Hypothalamus (tissue), 51 donors: ENCODE data around the gene MERTK.
"Not testable (repeated sequence)": the region's sequence is repeated elsewhere in the genome, so short reads cannot be mapped to it uniquely, and the experiment has no call there.

Experiments
- DNase-seq, 51 donors: peaks; one replicate each; lab custom pipeline; 2025; lab: John Stamatoyannopoulos, UW

MERTK gene

GRCh38 chr2:111897924-111898702 lies at the start of gene MERTK:
TSS of gene MERTK (plus strand) at chr2:111898607. CDS start at chr2:111898736, 129 bp downstream.
- peak in 49 of 51 donors; percentile 15 to 89 (median 74) for DNase-seq

GRCh38 chr2:111850646-111851045 lies 47.8 kb upstream of the MERTK start:
- DNase-seq = peak in 10 of 51 donors; percentile 0 to 22 (median 2)

GRCh38 chr2:111852544-111852943 lies 45.9 kb upstream of the MERTK start:
- DNase-seq = not testable (repeated sequence)

- not testable (repeated sequence) for DNase-seq
These were observed 38.4 kb upstream of the MERTK start for GRCh38 chr2:111860005-111860404.

GRCh38 chr2:111865124-111865523 lies 33.3 kb upstream of the MERTK start:
- DNase-seq = not testable (repeated sequence)

- DNase-seq = not testable (repeated sequence)
These were observed 25.6 kb upstream of the MERTK start for GRCh38 chr2:111872806-111873205.

- DNase-seq = peak in 50 of 51 donors; percentile 28 to 88 (median 72)
These were observed 14.5 kb upstream of the MERTK start, which contains the start of gene ANAPC1 for GRCh38 chr2:111883661-111884591. TSS of gene ANAPC1 (minus strand) at chr2:111884193. CDS start at chr2:111880825, 3,368 bp downstream.

- DNase-seq = no peak
These were observed 13.8 kb upstream of the MERTK start for GRCh38 chr2:111884592-111884964.

GRCh38 chr2:111896024-111896423 lies 2.4 kb upstream of the MERTK start:
- DNase-seq = no peak

GRCh38 chr2:111896576-111896975 lies 1.8 kb upstream of the MERTK start:
- DNase-seq = no peak

GRCh38 chr2:111897630-111897923 lies 830 bp upstream of the MERTK start:
- DNase-seq = no peak

GRCh38 chr2:111898703-111899514 lies 502 bp downstream of the MERTK start:
- DNase-seq = peak in 9 of 51 donors; percentile 32 to 55 (median 50)

- peak in 13 of 51 donors; percentile 5 to 45 (median 16) for DNase-seq
These were observed 2.5 kb downstream of the MERTK start for GRCh38 chr2:111900859-111901258.

GRCh38 chr2:111903516-111903915 lies 5.1 kb downstream of the MERTK start:
- DNase-seq = no peak

GRCh38 chr2:111903930-111904439 lies 5.6 kb downstream of the MERTK start:
- DNase-seq = no peak

- DNase-seq = peak in 1 of 51 donors; percentile 16
These were observed 6.5 kb downstream of the MERTK start for GRCh38 chr2:111904726-111905474.

GRCh38 chr2:111905475-111905869 lies 7.1 kb downstream of the MERTK start:
- not testable (repeated sequence) for DNase-seq

GRCh38 chr2:111905990-111906735 lies 7.8 kb downstream of the MERTK start:
- peak in 19 of 51 donors; percentile 2 to 68 (median 27) for DNase-seq

GRCh38 chr2:111908578-111908977 lies 10.2 kb downstream of the MERTK start:
- DNase-seq = no peak
